CD4-positive, alpha-beta T cell treated with Interleukin-6 for 4 hours (primary cell): ENCODE results near the gene ELL2.

ENCODE experiments used
- DNase-seq: peaks from one replicate; pipeline ENCODE4 v3.0.0-alpha.2; 2020; ENCODE audit warnings: mixed read lengths

Gene ELL2

DNA sequence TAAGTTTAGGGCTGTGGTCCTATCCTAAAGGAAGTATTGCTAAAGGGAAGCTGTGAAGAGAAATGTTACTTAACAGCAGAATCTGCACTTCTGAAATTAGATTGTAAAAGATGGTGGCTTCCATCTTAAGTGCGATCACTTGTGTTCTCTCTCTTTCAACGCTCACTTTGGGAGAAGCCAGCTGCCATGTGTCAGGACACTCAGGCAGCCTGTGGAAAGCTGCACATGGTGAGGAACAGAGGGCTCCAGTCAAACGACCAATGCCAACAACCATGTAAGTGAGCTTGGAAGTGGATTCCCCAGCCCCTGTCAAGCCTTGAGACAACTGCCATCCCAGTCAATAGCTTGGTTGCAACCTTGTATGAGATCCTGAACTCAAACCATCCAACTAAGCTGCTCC is 87.4 kb downstream of the ELL2 start:
- DNase-seq: no peak

DNA sequence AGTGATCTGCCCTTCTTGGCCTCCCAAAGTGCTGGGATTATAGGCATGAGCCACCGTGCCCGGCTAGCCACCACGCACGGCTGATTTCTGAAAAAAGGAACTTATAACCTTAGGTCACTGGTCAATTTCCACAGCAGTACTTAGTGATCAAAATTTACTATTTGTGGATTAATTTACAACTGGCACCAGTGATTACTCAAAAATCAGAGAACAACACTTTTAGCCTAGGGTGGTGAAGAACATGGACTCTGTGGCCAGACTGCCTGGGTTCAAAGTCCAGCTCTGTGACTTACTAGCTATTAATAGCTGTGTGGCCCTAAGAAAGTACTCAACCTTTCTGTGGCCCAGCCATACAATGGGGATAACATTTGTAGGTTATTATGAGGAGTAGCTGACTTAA is 88.3 kb downstream of the ELL2 start:
- no peak for DNase-seq

DNA sequence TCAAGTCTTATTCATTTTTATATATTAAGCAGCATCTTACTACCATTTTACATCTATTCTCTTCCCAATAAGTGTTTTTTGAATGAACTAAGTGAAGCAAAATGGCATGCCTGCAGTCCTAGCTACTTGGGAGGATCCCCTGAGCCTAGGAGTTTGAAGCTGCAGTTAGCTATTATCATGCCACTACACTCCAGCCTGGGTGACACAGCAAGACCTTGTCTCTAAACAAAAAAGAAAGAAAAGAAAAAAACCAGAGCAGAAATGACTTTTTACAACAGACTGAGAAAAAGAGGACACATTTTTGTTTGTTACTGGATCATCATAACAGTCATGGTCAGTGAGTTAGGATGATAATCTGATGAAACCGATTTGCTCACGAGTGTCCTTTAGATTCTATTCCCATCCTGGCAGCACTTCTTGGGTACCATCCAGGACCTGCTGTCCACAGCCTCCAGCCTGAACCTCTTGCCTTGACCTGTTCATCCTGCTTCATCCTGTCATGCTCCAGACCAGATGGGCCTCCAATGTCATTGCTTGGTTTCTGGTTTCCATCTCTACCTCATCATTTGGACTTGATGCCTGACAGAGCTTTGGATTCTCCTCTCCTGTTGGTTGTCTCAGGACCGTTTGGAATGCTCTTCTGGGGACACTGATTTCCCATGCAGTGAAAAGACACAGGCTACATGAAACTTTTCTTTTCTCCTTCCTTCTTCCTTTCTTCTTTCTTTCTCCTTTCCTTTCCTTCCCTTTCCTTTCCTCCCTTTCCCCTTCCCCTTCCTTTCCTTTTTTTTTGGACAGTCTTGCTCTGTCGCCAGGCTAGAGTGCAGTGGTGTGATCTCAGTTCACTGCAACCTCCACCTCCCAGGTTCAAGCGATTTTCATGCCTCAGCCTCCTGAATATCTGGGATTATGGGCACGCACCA is 89.0 kb downstream of the ELL2 start:
- DNase-seq: no peak

DNA sequence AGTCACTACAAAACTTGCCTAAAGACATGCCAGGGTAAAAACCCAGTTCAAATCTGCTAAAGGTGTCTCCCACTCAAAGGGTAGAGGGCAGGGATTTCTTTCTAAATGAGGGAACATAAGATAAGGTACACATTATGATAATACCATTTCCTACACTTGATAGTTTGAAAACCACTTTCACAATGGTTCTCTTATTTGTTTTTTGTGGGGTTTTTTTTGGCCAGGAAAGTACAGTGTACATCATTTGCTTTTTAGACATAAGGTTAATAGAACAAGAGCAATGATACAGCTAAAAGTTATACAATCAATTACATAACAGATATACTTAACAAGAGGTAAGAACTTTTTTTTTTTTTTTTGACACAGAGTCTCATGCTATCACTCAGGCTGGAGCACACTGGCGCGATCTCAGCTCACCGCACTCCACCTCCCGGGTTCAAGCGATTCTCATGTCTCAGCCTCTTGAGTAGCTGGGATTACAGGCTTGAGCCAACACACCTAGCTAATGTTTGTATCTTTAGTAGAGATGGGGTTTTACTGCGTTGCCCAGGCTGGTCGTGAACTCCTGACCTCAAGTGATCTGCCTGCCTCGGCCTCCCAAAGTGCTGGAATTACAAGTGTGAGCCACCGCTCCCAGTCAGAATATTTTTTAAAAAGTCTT is 90.4 kb downstream of the ELL2 start:
- no peak for DNase-seq

DNA sequence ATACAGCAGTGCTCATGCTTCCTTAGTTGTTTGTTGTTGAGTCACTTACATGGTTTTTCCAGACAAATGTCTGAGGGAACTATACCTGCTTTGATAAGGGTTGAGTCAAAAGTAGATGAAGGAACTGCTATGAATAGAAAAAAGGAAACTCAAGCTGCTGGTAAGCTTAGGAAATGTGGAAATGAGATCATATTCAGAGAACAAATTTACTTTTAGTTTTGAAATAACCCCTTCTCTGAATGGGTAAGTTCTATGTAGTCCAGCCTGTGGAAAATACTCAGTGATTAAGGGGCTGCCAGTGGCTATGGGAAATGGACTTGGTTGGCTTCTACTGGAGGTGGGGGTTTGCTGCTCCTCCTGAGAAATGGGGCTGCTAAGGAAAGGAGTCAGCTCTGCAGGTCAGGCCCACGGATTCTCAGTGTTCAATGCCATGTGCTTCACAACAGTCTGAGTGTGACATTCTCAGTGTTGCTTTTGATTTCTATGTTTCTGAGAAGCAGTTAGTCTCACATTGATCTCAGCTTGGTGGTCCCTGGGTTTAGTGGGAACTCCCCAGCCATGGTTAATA is 91.5 kb downstream of the ELL2 start:
- no peak for DNase-seq

DNA sequence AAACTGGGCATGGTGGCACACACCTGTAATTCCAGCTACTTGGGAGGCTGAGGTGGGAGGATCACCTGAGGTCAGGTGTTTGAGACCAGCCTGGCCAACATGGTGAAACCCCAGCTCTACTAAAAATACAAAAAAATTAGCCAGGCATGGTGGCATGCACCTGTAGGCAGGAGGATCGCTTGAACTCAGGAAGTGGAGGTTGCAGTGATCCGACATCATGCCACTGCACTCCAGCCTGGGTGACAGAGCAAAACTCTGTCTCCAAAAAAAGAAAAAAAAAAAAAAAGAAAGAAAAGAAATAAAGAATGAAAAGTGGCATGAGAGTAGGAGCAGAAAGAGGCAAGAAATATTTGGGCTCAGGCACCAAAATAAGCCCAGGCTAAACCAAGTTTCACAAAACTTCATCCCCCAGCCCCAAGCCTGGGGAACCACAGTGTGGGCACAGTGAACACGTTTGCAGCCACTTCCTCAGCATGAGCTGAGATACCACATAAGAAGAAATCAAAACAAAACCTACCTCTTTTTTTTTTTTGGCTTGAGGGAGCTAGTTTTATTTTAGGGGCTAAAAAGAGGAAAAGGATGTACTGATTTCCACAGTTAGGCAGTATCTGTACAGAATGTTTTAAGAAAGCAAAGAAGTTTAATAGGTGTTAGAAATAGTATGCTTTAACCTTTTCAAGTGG is 92.3 kb downstream of the ELL2 start:
- peak; percentile 59 for DNase-seq

DNA sequence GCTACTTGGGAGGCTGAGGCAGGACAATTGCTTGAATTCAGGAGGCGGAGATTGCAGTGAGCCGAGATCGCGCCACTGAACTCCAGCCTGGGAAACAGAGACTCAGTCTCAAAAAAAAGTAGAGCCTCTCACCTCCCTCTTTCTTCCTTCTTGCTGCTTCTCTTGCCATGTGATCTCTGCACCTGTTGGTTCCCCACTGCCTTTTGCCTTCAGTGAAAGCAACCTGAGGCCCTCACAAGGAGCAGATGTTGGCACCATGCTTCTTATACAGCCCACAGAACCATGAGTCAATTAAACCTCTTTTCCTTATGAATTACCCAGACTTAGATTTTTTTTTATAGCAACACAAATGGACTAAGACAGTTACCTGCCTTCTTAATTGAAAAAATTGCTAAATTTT is 93.5 kb downstream of the ELL2 start:
- no peak for DNase-seq

DNA sequence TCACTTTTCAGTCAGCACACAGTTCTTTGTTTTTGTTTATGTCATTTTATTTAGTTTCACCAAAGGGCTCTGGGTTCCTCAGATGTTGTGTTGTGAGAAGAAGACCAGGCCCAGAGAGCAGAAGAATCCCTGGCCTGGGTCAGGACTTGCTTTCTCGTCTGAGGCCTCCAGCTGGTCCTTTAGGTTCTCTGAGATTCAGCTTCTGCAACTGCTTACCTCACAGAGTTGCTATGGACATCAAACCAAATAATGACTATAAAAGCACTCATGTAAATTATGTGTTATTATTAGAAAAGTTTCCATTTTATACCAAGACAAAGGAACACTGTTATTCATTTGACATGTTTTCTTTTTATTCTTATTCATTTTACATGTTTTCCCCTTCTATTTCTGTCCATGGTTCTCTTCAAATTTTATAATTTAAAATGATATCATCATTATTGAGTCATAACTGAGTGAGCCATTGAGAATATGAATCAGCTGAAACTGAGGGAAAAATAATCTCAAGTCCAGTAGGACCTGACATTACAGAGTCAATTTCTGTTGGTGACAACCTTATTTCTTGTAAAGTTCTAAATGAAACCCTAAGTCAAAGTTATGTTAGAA is 95.1 kb downstream of the ELL2 start:
- no peak for DNase-seq

DNA sequence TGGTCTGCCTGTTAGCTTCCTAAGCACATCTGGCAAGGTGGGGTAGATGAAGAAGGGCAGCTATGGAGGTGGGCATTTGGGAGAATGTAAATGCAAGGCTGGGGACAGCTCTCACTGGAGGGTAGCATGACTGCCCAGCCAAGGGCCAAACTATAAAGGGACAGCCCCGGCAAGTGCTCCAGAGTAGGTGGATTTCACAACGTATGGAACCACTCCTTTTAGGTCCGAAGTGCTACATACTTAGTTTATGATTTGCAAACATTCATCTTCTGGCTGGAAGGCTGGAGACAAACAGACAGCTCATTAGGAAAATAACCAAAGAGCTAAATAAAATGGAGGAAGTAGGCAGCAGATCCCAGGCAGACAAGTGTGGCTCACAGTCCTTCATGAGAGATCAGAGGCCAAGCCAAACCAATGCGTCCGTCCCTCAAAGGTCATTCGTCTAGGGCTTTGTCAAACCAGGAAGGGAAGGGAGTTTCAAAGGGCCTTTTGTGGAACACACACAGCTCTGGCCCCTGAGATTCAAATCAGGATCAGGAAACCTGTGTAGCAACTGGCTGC is 96.6 kb downstream of the ELL2 start:
- no peak for DNase-seq

DNA sequence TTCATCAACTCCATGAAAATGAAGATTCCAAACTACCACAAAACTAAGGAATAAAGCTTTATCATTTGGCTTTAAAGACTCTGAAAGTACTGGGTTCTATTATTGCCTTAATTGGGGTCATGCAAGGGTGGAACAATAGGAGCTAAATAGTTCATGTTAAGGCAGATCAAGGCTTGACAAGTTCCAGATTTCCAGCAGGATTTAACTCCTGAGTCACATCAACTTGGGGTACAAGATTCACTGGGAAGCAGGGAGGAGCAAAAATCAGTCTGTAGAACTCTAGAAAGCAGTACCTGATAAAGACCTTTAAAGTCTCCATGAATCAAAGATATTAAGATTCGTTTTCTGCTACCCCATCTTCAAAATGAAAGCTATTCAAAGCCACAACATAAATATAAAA is 97.2 kb downstream of the ELL2 start:
- DNase-seq: no peak

DNA sequence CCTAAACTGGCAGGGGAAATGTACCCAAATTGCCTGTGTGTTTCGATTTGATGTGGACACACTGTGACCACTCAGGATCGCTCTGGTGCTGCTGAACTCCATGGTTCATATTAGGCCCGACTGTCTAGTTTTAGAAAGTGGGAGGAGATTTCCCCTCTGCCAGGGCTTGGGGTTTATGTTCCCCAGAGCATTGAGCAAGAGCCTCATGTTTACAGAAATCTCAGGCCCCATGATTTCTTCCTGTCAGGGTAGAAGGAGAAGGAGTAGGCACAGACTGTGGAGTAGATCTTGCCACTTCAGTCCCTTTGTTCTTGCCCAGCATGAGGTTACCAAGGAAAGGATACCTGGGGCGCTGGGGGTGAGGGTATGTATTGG is 98.3 kb downstream of the ELL2 start:
- no peak for DNase-seq

DNA sequence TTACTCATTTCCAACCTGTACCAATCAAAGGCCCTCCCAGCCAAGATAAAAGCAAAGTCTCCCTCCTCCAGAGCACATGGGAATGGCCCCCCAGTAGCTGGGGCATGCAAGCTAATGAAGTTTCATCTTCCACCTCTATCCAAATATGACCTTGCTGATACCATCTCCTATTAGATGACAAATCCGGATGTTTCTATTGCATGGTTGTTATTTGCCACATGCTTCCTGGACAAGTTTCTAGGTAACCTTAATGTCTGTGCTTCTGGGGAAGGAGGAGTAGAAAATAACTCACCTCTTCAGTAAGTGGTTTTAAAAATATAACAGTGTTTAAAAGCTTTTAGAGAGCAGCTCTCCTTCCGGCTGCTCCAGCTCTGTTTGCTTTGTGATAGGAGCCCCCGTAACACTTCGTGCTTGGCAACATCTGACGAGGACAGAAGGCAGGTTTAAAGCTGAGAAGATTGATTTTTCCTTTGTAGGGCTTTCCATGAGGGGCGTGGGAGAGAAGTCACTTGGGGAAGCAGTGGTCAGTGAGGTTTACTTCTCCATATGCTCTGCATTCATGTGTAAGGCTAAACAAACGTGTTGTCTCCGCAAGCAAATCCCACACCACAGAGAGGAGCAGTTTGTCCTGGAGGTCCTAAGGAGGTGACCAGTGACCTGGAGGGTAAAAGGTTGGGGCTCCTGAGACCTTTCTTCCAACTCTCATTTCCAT is 98.8 kb downstream of the ELL2 start:
- no peak for DNase-seq

DNA sequence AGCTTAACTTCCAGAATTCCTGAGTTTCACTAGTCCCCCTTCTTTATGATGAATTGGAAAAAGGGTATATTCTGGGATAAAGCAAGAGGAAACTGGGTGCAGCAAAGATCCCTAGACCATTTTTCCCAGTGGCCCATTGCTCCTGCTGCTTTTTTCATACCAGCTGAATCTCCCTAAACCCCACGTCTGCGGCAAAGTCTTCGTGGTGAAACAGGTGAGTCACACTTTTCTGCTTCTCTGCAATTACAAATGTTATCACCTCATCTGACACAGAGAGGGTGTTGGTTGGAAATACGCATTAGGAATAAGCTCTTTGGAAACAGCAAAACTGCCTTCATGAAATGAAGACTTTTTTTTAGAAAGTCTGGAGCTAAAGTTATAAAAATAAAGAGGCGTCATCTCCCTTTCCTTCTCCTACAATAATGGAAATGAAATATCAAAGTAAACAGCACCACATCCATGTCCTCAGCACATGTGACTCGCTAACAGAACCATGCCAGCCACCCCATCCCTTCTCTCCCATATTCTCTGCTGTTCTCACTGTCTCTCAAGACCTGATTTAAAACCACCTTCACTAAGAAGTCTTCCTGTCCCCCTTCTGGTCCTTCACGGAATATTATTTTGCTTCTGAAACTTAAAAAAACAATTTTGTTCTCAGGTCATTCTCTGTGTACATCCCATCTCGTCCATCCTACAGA is 99.6 kb downstream of the ELL2 start:
- peak; percentile 36 for DNase-seq

DNA sequence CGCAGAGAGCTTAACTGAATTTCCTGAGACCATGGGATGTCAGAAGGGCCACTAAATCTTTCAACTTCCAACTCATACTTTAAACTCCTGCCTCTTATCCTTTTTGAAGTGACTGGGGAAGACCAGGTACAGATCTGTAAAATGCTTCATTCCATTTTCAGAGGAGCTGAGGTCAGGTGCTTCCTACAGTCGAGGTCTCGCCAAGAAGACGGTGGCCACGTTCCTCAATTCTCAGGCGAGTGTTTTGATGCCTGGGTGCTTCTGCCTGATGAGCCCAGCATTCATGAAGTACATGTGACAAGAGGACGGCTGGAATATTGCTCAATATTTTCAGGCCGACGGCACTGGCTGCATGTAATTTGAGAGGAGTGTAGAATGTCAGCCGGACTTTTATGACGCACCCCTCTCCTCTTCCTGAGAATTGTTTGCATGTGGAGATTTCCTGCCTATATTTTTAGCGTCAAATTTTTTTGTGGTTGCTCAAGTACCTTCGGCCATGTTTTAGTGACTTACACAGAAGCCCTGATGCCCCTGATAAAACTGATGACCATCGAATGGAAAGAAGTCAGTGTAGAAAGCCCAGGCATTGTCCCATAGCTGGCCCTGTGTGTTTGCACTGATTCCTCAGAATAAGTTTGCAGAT is 100.3 kb downstream of the ELL2 start:
- DNase-seq: no peak

DNA sequence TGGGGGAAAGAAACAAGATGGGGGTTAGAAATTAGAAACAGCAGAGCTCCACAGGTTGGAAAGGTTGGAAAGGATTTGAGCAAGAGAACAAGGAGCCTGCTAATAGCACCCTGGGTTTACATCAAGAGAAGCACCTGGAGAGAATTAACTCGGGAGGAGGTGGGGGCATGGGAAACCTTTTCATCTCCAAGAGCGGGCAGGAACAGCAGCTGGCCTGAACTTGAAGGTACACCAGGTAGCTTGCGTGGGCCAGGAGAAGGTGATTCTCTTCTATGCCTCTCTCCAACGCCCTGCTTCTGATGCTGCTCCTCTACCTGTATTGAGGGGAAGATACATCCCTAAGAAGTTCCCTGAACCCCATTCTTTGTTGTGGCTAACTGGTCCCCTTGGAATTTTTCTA is 102.0 kb downstream of the ELL2 start:
- DNase-seq: no peak

DNA sequence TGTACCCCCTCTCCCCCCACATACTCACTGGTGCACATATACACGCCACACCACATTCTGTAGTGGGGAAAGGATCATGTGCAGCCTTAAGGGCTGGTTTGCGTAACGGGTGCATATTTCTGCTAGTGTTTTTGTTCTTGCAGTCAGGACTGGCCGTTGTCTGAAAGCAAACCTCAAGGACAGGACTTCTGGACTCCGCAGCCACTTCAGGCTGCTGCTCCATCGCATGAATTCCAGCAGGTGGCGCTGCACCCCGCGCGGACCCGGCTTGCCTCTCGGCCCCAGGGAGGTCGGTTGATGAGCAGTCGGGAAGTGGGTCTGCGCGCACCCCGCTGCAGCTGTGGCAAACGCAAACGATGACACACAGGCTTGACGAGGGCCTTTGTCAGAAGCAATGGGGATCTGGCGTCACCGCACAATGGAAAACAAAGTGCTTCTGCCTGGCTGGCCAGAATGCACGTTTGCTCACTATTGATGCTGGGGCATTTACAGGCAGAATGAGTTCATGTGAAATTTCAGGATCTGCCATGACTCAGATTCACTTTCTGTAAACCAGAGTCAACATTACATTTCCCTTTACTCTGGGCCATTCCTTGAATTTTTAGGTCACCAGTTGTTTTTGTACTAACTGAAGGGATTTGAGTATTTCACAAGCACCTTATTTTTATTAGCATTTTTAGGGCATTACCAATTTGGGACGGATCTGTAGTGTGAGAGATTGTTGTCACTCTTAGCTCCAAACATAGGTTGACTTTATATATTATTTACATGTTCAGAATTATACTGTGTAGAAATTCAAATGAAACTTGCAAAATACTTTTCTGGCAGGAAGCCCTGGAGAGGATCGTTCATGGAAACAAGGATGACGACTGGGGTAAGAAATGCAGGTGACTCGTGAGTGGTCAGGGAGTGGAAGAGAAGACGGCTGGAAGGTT is 102.7 kb downstream of the ELL2 start:
- peak; percentile 93 for DNase-seq

DNA sequence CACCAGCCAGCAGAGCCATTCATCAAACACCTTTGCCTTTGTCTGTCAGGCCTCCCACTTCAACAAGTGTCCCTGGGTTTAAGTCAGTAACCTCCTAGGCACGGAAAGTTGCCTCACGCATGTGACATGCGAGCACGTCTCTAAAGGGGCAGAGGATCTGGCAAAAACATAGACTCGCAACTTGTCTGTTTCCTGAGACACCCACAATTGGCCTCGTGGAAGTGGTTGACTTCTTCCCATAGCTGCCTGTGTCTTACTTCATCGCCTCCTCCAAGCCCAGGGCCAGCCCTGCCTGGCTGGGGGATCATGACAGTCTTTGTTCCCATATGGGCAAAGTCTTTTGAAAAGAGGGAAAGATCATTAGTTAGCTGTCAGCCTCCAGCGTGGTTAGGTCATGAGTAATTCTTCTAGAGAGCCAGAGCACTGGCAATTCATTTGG is 103.6 kb downstream of the ELL2 start:
- no peak for DNase-seq

DNA sequence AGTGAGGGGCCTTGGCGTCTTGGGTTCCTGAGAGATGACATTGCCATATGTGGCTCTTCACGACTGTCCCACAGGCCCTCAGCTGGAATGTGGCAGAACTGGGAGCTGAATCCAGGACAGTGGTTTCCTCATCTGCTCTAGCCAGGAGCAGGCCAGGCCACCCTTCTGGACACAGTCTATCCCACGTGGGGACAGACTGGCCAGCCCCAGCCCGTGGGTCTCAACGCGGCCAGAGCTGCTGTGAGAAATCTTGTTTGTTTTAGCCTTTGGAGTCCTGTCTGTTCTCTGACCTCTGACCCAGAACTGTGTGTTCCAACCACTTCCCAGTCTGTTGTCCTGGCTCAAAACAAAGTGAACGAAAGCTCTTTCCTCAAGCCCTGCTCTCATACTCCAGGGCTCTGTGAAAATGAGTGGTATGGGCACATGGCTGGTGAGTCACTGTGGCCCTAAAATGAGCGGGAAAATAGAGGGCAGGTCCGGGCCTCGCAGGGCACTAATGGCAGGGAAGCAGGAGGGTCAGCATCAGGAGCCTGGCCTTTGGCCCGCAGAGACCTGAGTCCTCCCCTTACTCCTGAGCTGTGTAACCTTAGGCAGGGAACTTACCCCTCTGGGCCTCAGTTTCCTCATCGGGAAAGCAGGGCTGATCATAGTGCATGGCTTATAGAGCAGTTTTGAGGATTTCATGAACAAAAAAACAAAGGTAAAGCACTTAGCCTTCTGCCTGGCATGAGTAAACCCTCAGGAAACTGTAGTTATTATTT is 104.3 kb downstream of the ELL2 start:
- no peak for DNase-seq

DNA sequence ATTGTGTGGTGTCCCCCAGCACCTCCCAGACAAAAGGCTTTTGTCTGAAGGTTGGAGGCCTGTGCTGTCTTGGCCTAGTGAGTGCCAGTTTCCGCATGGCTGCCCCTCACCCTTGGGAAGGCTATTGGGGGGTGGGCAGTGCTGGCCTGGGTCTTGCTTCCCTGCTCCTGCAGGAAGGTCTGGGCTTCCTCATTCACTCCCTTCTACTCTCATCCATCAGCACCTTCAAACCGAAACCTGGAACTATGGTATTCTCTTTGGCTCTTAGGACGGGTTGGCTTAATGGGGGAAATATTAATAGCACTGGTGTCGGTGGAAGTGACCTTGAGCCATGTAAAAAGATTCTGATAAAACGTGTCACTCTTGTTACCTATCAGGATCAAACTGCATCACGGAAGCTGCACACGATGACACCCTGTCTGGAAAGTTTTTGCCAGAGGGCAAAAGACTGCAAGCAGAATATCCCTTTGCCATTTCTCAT is 105.1 kb downstream of the ELL2 start:
- no peak for DNase-seq
